Peyer's patch (tissue), 4 donors: ENCODE results near the gene CAMP.
"Not testable (repeated sequence)": the region's sequence is repeated elsewhere in the genome, so short reads cannot be mapped to it uniquely, and the experiment has no call there.

ENCODE experiments used
- CTCF ChIP-seq, 6 experiments: fragments of 450-650 bp in 4 of 6; fragments of 200-600 bp in 2 of 6; sonication (generic) in 1 of 6; IDR thresholded peaks; one replicate each; pipeline ENCODE4 v1.5.1; 2017 to 2019; ENCODE audit warnings: antibody characterized with exemption in 6 of 6, mild to moderate bottlenecking in 3 of 6, moderate library complexity in 1 of 6
- POLR2A ChIP-seq, 2 donors: fragments of 450-650 bp; IDR thresholded peaks; one replicate each; pipeline ENCODE4 v1.5.1; 2017; ENCODE audit warnings: antibody characterized with exemption in 2 of 2, mild to moderate bottlenecking in 2 of 2, moderate library complexity in 2 of 2

- not testable (repeated sequence) for TF ChIP-seq CTCF, POLR2A (IDR thresholded peaks at IDR 0.05)
Observed at GRCh38 chr3:48271223-48271622, 47.9 kb downstream of the CAMP start.
